ENCODE results near the gene ZNF24.

DNA sequence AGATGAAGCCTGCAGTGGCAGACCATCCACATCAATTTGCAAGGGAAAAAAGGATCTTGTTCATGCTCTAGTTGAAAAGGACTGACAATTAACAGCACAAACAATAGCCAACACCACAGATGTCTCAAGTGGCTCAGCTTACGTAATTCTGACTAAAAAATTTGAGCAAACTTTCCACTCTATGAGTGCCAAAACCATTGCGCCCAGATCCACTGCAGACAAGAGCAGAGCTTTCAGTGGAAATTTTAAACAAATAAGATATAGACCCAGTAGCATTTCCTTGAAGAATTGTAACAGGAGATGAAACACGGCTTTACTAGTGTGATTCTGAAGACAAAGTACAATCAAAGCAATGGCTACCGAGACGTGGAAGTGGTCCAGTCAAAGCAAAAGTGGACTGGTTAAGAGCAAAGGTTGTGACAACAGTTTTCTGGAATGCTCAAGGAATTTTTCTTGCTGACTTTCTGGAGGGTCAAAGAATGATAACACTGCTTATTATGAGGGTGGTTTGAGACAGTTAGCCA lies 44.9 kb upstream of the ZNF24 start:
- TF ChIP-seq, protein P1, sequence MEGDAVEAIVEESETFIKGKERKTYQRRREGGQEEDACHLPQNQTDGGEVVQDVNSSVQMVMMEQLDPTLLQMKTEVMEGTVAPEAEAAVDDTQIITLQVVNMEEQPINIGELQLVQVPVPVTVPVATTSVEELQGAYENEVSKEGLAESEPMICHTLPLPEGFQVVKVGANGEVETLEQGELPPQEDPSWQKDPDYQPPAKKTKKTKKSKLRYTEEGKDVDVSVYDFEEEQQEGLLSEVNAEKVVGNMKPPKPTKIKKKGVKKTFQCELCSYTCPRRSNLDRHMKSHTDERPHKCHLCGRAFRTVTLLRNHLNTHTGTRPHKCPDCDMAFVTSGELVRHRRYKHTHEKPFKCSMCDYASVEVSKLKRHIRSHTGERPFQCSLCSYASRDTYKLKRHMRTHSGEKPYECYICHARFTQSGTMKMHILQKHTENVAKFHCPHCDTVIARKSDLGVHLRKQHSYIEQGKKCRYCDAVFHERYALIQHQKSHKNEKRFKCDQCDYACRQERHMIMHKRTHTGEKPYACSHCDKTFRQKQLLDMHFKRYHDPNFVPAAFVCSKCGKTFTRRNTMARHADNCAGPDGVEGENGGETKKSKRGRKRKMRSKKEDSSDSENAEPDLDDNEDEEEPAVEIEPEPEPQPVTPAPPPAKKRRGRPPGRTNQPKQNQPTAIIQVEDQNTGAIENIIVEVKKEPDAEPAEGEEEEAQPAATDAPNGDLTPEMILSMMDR (conservative IDR thresholded peaks at IDR 0.05; ENCODE audit: low read depth in 2 of 2): no peak
- no peak for TF ChIP-seq POLR2AphosphoS5 (IDR thresholded peaks at IDR 0.05; ENCODE audit: low read depth)
- TF ChIP-seq EZH2 (IDR thresholded peaks at IDR 0.05; ENCODE audit: low read depth, unreplicated experiment): no peak
- TF ChIP-seq, protein P2, sequence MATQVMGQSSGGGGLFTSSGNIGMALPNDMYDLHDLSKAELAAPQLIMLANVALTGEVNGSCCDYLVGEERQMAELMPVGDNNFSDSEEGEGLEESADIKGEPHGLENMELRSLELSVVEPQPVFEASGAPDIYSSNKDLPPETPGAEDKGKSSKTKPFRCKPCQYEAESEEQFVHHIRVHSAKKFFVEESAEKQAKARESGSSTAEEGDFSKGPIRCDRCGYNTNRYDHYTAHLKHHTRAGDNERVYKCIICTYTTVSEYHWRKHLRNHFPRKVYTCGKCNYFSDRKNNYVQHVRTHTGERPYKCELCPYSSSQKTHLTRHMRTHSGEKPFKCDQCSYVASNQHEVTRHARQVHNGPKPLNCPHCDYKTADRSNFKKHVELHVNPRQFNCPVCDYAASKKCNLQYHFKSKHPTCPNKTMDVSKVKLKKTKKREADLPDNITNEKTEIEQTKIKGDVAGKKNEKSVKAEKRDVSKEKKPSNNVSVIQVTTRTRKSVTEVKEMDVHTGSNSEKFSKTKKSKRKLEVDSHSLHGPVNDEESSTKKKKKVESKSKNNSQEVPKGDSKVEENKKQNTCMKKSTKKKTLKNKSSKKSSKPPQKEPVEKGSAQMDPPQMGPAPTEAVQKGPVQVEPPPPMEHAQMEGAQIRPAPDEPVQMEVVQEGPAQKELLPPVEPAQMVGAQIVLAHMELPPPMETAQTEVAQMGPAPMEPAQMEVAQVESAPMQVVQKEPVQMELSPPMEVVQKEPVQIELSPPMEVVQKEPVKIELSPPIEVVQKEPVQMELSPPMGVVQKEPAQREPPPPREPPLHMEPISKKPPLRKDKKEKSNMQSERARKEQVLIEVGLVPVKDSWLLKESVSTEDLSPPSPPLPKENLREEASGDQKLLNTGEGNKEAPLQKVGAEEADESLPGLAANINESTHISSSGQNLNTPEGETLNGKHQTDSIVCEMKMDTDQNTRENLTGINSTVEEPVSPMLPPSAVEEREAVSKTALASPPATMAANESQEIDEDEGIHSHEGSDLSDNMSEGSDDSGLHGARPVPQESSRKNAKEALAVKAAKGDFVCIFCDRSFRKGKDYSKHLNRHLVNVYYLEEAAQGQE (IDR thresholded peaks at IDR 0.05; ENCODE audit: unreplicated experiment): no peak
- no peak for TF ChIP-seq CREB1 (CRISPR knock-in tag; IDR thresholded peaks at IDR 0.05; ENCODE audit: low read depth)
- TF ChIP-seq ZNF114 (CRISPR knock-in tag; IDR thresholded peaks at IDR 0.05): no peak
- no peak for TF ChIP-seq EZH2phosphoT487 (IDR thresholded peaks at IDR 0.05; ENCODE audit: unreplicated experiment)
- TF ChIP-seq, protein P3, sequence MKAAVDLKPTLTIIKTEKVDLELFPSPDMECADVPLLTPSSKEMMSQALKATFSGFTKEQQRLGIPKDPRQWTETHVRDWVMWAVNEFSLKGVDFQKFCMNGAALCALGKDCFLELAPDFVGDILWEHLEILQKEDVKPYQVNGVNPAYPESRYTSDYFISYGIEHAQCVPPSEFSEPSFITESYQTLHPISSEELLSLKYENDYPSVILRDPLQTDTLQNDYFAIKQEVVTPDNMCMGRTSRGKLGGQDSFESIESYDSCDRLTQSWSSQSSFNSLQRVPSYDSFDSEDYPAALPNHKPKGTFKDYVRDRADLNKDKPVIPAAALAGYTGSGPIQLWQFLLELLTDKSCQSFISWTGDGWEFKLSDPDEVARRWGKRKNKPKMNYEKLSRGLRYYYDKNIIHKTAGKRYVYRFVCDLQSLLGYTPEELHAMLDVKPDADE (IDR thresholded peaks at IDR 0.05): no peak
- no peak for TF ChIP-seq STAT1 (IDR thresholded peaks at IDR 0.05; ENCODE audit: unreplicated experiment)
- no peak for TF ChIP-seq JUNB (IDR thresholded peaks at IDR 0.05; ENCODE audit: unreplicated experiment)
- TF ChIP-seq ZNF331 (CRISPR knock-in tag; IDR thresholded peaks at IDR 0.05; ENCODE audit: low read depth): no peak
